NCI-H146 (cell line): Measurements from ENCODE around the gene ZNRF3.
"Not testable (repeated sequence)": the region's sequence is repeated elsewhere in the genome, so short reads cannot be mapped to it uniquely, and the experiment has no call there.

Experiments
- DNase-seq: peaks from one replicate; lab custom pipeline; 2025; lab: John Stamatoyannopoulos, UW

Gene ZNRF3

GRCh38 chr22:28882878-28883656, at the start of gene ZNRF3:
Gene ZNRF3, plus strand, starts transcription at chr22:28883572. Its CDS starts 195 bp downstream, at chr22:28883767.
- peak; percentile 86 for DNase-seq

- no peak for DNase-seq
Observed at GRCh38 chr22:28835630-28836189, 47.7 kb upstream of the ZNRF3 start.

- DNase-seq, result no peak
Observed at GRCh38 chr22:28837640-28838039, 45.7 kb upstream of the ZNRF3 start.

GRCh38 chr22:28838971-28839370, 44.4 kb upstream of the ZNRF3 start:
- no peak for DNase-seq

- DNase-seq, result no peak
Observed at GRCh38 chr22:28841111-28841510, 42.3 kb upstream of the ZNRF3 start.

GRCh38 chr22:28843633-28844032, 39.7 kb upstream of the ZNRF3 start:
- DNase-seq, result no peak

- DNase-seq, result not testable (repeated sequence)
Observed at GRCh38 chr22:28844277-28844676, 39.1 kb upstream of the ZNRF3 start.

- DNase-seq, result no peak
Observed at GRCh38 chr22:28846994-28847393, 36.4 kb upstream of the ZNRF3 start.

- peak; percentile 42 for DNase-seq
Observed at GRCh38 chr22:28855355-28856094, 27.8 kb upstream of the ZNRF3 start.

- no peak for DNase-seq
Observed at GRCh38 chr22:28856095-28856455, 27.3 kb upstream of the ZNRF3 start.

- no peak for DNase-seq
Observed at GRCh38 chr22:28857288-28857687, 26.1 kb upstream of the ZNRF3 start.

- DNase-seq, result no peak
Observed at GRCh38 chr22:28864878-28865596, 18.3 kb upstream of the ZNRF3 start.

GRCh38 chr22:28867191-28867590, 16.2 kb upstream of the ZNRF3 start:
- no peak for DNase-seq

- DNase-seq, result not testable (repeated sequence)
Observed at GRCh38 chr22:28868389-28868788, 15.0 kb upstream of the ZNRF3 start.

GRCh38 chr22:28869736-28870135, 13.6 kb upstream of the ZNRF3 start:
- no peak for DNase-seq

GRCh38 chr22:28873183-28873963, 10.0 kb upstream of the ZNRF3 start:
- no peak for DNase-seq

- DNase-seq, result no peak
Observed at GRCh38 chr22:28874061-28874460, 9.3 kb upstream of the ZNRF3 start.

GRCh38 chr22:28874811-28875320, 8.5 kb upstream of the ZNRF3 start:
- no peak for DNase-seq

GRCh38 chr22:28882545-28882877, 861 bp upstream of the ZNRF3 start:
- no peak for DNase-seq

- DNase-seq, result no peak
Observed at GRCh38 chr22:28883657-28883916, 215 bp downstream of the ZNRF3 start.

GRCh38 chr22:28883917-28884746, 760 bp downstream of the ZNRF3 start:
- peak; percentile 31 for DNase-seq
